ENCODE data around the gene MACROD2.

Gene MACROD2

GRCh38 chr20:16020971-16021370, 2025.7 kb downstream of the MACROD2 start:
- DNase-seq: no peak

- DNase-seq: no peak
Observed at GRCh38 chr20:16025084-16025483, 2029.8 kb downstream of the MACROD2 start.

GRCh38 chr20:16027686-16028085, 2032.4 kb downstream of the MACROD2 start:
- DNase-seq: no peak

GRCh38 chr20:16028923-16029322, 2033.6 kb downstream of the MACROD2 start:
- no peak for DNase-seq

GRCh38 chr20:16030253-16030652, 2034.9 kb downstream of the MACROD2 start:
- DNase-seq: no peak

- no peak for DNase-seq
Observed at GRCh38 chr20:16035576-16035975, 2040.3 kb downstream of the MACROD2 start.

GRCh38 chr20:16036331-16036730, 2041.0 kb downstream of the MACROD2 start:
- DNase-seq: no peak

GRCh38 chr20:16040742-16041141, 2045.4 kb downstream of the MACROD2 start:
- peak; percentile 89 to 90 for DNase-seq

GRCh38 chr20:16042731-16043130, 2047.4 kb downstream of the MACROD2 start:
- no peak for DNase-seq

GRCh38 chr20:16043931-16044330, 2048.6 kb downstream of the MACROD2 start:
- peak; percentile 40 to 56 for DNase-seq

GRCh38 chr20:16048876-16049275, 2053.6 kb downstream of the MACROD2 start:
- no peak for DNase-seq

- no peak for DNase-seq
Observed at GRCh38 chr20:16049529-16050093, 2054.3 kb downstream of the MACROD2 start.

GRCh38 chr20:16050366-16050765, 2055.1 kb downstream of the MACROD2 start:
- DNase-seq: peak; percentile 15 to 19

- DNase-seq: no peak
Observed at GRCh38 chr20:16051968-16052367, 2056.7 kb downstream of the MACROD2 start.

- no peak for DNase-seq
Observed at GRCh38 chr20:16052456-16052855, 2057.1 kb downstream of the MACROD2 start.

GRCh38 chr20:16054985-16055384, 2059.7 kb downstream of the MACROD2 start:
- DNase-seq: peak; percentile 60 to 62

GRCh38 chr20:16057651-16058050, 2062.3 kb downstream of the MACROD2 start:
- no peak for DNase-seq

- DNase-seq: no peak
Observed at GRCh38 chr20:16058268-16058667, 2063.0 kb downstream of the MACROD2 start.

GRCh38 chr20:16059841-16060240, 2064.5 kb downstream of the MACROD2 start:
- DNase-seq: no peak

- DNase-seq: no peak
Observed at GRCh38 chr20:16061351-16061750, 2066.0 kb downstream of the MACROD2 start.

- DNase-seq: no peak
Observed at GRCh38 chr20:16062661-16063581, 2067.6 kb downstream of the MACROD2 start.

GRCh38 chr20:16063881-16064280, 2068.6 kb downstream of the MACROD2 start:
- no peak for DNase-seq

- DNase-seq: no peak
Observed at GRCh38 chr20:16064989-16065707, 2069.8 kb downstream of the MACROD2 start.

GRCh38 chr20:16066571-16066970, 2071.3 kb downstream of the MACROD2 start:
- DNase-seq: no peak

All from Kasumi-1 (cell line).